ENCODE measurements around the gene UBR4.

GRCh38 chr1:19137158-19137557 lies 72.9 kb downstream of the UBR4 start:
- TF ChIP-seq SP1 (IDR thresholded peaks at IDR 0.05) (no peak), ZNF384 (IDR thresholded peaks at IDR 0.05) (no peak), HDGF (IDR thresholded peaks at IDR 0.05; ENCODE audit: borderline replicate concordance) (no peak), ELF4 (IDR thresholded peaks at IDR 0.05) (no peak), BHLHE40 (IDR thresholded peaks at IDR 0.05; ENCODE audit: borderline replicate concordance) (no peak), TARDBP (IDR thresholded peaks at IDR 0.05) (no peak), L3MBTL2 (conservative IDR thresholded peaks at IDR 0.05) (no peak), FOXM1 (IDR thresholded peaks at IDR 0.05; ENCODE audit: borderline replicate concordance) (no peak), SUZ12 (IDR thresholded peaks at IDR 0.05) (no peak), ARNT (IDR thresholded peaks at IDR 0.05) (no peak)
